ENCODE results near the gene FBXO21. TPM values are rescaled to one million over a fixed set of nuclear protein-coding genes. Genes with fewer than 3 reads are reported as not detected.

FBXO21 gene
- total and polyA plus RNA-seq, 2 of the 13 experiments (the other 11 are each of a cell fraction or from before 2014, with no cell fraction given), result 15.6 to 32.5 TPM

DNA sequence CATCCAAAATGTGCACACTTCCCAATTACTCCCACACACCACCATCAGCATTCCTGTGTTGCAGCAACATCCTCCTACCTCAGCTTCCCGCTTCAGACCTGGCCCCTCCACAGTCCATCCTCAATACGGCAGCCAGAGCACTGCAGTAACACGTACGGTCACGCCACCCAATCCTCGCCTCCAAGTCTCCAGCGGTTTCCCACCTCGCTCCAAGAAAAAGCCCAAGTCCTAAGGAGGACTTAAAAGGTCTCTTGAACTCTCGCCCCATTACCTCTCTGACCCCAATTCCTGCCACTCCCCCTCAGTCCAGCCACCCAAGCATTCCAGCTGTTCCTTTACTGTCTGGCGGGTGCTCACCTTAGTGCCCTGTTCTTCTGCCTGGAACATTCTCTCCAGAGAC is 12.0 kb downstream of the FBXO21 start (continued):
- TF ChIP-seq ZNF263 (CRISPR knock-in tag; IDR thresholded peaks at IDR 0.05) (no peak), NR2C2 (CRISPR knock-in tag; IDR thresholded peaks at IDR 0.05; ENCODE audit: borderline replicate concordance) (no peak), POLR2G (IDR thresholded peaks at IDR 0.05; ENCODE audit: low read depth, low read length) (no peak), FOXO1 (CRISPR knock-in tag; IDR thresholded peaks at IDR 0.05) (no peak), KDM2A (CRISPR knock-in tag; IDR thresholded peaks at IDR 0.05; ENCODE audit: borderline replicate concordance, low read depth) (no peak)
- TF ChIP-seq, protein P1, sequence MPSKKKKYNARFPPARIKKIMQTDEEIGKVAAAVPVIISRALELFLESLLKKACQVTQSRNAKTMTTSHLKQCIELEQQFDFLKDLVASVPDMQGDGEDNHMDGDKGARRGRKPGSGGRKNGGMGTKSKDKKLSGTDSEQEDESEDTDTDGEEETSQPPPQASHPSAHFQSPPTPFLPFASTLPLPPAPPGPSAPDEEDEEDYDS (CRISPR knock-in tag; IDR thresholded peaks at IDR 0.05), result no peak

DNA sequence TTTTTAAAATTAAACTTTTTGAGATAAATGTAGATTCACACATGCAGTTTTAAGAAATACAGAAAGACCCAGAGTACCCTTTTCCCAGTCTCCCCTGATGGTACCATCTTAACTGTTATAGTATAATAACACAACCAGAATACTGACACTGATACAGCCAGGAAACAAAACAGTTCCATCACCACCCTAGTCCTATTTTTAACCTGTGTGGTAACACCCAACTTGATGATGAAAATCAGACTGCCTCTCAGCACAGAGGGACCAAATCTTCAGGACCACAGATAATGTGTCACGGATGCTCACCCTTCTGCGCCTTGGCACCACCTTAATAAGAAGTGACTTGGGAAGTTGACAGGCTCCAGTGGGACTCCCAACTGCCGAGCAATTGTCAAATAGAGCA is 18.1 kb downstream of the FBXO21 start:
- ATAC-seq (no peak), DNase-seq (ENCODE audit: low spot score) (no peak), FAIRE-seq (no peak)
- in situ Hi-C loops (cut with HindIII; ENCODE audit: extremely low pct_ligation_motif_present, low pct_unique_long_range_greater_than_20kb) (no loop called here), intact Hi-C loops (cut with micrococcal nuclease; ENCODE audit: unreplicated experiment) (no loop called here)
- Histone ChIP-seq H3K9ac (ENCODE audit: insufficient read depth, low read depth, low read length) (no peak overlapping the region), H3K36me3 (replicated peaks in 1 of 2; ENCODE audit: control insufficient read depth in 1 of 2, insufficient read depth in 2 of 2, low read length in 2 of 2) (peaks cover 23 to 77% of the 10 kb centered on the region in 2 experiments), H4K20me1 (ENCODE audit: insufficient read depth, low read length) (no peaks in the 10 kb centered on the region), H3K4me3 (replicated peaks in 1 of 3; ENCODE audit: insufficient read depth in 1 of 3, low read depth in 2 of 3, low read length in 3 of 3) (no peak overlapping the region), H2AFZ (ENCODE audit: low read length) (no peak overlapping the region), H3K79me2 (ENCODE audit: insufficient read depth, low read length) (no peaks in the 10 kb centered on the region), H3K27me3 (ENCODE audit: control insufficient read depth in 1 of 2, insufficient read depth in 2 of 2, low read length in 2 of 2) (no peaks in the 10 kb centered on the region), H3K9me3 (ENCODE audit: low read length) (no peaks in the 10 kb centered on the region), H3K4me2 (ENCODE audit: low read depth, low read length) (no peak overlapping the region), H3K4me1 (ENCODE audit: insufficient read depth, low read length) (peaks cover 13% of the 10 kb centered on the region), H3K27ac (ENCODE audit: extremely low read length, insufficient read depth, low read length) (no peak overlapping the region)
- ChIA-PET CTCF (ENCODE audit: low intra/inter-chr PET ratio, low total read pairs) (no interaction called here), POLR2A (no interaction called here)
- no TSS peak for BruUV-seq (replicated peaks)
- 98% methylated on average over 3 of the region's 3 CpGs for WGBS (ENCODE audit: low lambda C conversion rate)
- no peak for TF ChIP-seq KDM2A (CRISPR knock-in tag; IDR thresholded peaks at IDR 0.05; ENCODE audit: borderline replicate concordance, low read depth)
- TF ChIP-seq, protein P2, sequence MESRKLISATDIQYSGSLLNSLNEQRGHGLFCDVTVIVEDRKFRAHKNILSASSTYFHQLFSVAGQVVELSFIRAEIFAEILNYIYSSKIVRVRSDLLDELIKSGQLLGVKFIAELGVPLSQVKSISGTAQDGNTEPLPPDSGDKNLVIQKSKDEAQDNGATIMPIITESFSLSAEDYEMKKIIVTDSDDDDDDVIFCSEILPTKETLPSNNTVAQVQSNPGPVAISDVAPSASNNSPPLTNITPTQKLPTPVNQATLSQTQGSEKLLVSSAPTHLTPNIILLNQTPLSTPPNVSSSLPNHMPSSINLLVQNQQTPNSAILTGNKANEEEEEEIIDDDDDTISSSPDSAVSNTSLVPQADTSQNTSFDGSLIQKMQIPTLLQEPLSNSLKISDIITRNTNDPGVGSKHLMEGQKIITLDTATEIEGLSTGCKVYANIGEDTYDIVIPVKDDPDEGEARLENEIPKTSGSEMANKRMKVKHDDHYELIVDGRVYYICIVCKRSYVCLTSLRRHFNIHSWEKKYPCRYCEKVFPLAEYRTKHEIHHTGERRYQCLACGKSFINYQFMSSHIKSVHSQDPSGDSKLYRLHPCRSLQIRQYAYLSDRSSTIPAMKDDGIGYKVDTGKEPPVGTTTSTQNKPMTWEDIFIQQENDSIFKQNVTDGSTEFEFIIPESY (CRISPR knock-in tag; IDR thresholded peaks at IDR 0.05), result no peak
- TF ChIP-seq GATAD2A (CRISPR knock-in tag; IDR thresholded peaks at IDR 0.05), result no peak
- TF ChIP-seq ZNF567 (CRISPR knock-in tag; IDR thresholded peaks at IDR 0.05; ENCODE audit: borderline replicate concordance), result no peak
- no peak for TF ChIP-seq JUND (CRISPR knock-in tag; IDR thresholded peaks at IDR 0.05)
- TF ChIP-seq ZNF251 (CRISPR knock-in tag; IDR thresholded peaks at IDR 0.05), result no peak
- TF ChIP-seq NFKB2 (CRISPR knock-in tag; IDR thresholded peaks at IDR 0.05; ENCODE audit: borderline replicate concordance), result no peak
- TF ChIP-seq YEATS4 (CRISPR knock-in tag; IDR thresholded peaks at IDR 0.05; ENCODE audit: borderline replicate concordance), result no peak
- TF ChIP-seq FOXP1 (IDR thresholded peaks at IDR 0.05), result no peak
- TF ChIP-seq FOXP1 (CRISPR knock-in tag; IDR thresholded peaks at IDR 0.05), result no peak
- TF ChIP-seq, protein P3, sequence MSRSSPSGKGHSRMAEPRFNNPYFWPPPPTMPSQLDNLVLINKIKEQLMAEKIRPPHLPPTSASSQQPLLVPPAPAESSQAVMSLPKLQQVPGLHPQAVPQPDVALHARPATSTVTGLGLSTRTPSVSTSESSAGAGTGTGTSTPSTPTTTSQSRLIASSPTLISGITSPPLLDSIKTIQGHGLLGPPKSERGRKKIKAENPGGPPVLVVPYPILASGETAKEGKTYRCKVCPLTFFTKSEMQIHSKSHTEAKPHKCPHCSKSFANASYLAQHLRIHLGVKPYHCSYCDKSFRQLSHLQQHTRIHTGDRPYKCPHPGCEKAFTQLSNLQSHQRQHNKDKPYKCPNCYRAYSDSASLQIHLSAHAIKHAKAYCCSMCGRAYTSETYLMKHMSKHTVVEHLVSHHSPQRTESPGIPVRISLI (CRISPR knock-in tag; IDR thresholded peaks at IDR 0.05; ENCODE audit: borderline replicate concordance), result no peak
- TF ChIP-seq, protein P4, sequence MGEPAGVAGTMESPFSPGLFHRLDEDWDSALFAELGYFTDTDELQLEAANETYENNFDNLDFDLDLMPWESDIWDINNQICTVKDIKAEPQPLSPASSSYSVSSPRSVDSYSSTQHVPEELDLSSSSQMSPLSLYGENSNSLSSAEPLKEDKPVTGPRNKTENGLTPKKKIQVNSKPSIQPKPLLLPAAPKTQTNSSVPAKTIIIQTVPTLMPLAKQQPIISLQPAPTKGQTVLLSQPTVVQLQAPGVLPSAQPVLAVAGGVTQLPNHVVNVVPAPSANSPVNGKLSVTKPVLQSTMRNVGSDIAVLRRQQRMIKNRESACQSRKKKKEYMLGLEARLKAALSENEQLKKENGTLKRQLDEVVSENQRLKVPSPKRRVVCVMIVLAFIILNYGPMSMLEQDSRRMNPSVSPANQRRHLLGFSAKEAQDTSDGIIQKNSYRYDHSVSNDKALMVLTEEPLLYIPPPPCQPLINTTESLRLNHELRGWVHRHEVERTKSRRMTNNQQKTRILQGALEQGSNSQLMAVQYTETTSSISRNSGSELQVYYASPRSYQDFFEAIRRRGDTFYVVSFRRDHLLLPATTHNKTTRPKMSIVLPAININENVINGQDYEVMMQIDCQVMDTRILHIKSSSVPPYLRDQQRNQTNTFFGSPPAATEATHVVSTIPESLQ (CRISPR knock-in tag; conservative IDR thresholded peaks at IDR 0.05), result no peak
- TF ChIP-seq JUNB (CRISPR knock-in tag; IDR thresholded peaks at IDR 0.05; ENCODE audit: borderline replicate concordance), result no peak
- no peak for TF ChIP-seq ZBTB3 (CRISPR knock-in tag; IDR thresholded peaks at IDR 0.05; ENCODE audit: borderline replicate concordance, low read depth)
- no peak for TF ChIP-seq TCF7 (IDR thresholded peaks at IDR 0.05; ENCODE audit: low read depth)
- no peak for TF ChIP-seq ZMYM2 (CRISPR knock-in tag; IDR thresholded peaks at IDR 0.05)

All from HepG2 (cell line).